GM04503 (cell line): ENCODE results near the gene LPGAT1.
"Not testable (repeated sequence)": the region's sequence is repeated elsewhere in the genome, so short reads cannot be mapped to it uniquely, and the experiment has no call there.

ENCODE experiments used
- DNase-seq: peaks from one replicate; pipeline ENCODE4 v3.0.0-alpha.2; 2012; ENCODE audit warnings: low read depth

The LPGAT1 gene

DNA sequence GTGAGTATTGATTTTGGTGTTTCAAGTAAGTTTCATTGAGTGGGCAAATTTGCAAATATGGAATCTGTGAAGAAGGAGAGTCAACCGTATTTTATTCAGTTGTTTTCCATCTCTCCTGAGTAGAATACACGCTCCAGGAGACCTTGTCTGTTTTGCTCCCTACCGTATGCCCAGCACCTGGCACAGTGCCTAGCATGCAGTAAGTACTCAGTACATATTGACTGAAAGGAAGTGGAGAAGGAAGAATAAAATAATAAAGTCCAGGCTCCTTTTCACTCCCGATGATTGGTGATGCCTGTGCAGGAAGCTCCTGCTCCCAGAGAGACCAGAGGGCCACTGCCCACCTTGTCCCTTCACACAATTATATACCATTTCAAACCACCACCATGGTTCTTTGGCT is 95.8 kb downstream of the LPGAT1 start:
- DNase-seq: no peak

- DNase-seq: no peak
These were observed 96.2 kb downstream of the LPGAT1 start for GRCh38 chr1:211734359-211734758.

- DNase-seq: no peak
These were observed 98.1 kb downstream of the LPGAT1 start for GRCh38 chr1:211732293-211732980.

GRCh38 chr1:211731456-211732292 is 98.9 kb downstream of the LPGAT1 start:
- DNase-seq: no peak

DNA sequence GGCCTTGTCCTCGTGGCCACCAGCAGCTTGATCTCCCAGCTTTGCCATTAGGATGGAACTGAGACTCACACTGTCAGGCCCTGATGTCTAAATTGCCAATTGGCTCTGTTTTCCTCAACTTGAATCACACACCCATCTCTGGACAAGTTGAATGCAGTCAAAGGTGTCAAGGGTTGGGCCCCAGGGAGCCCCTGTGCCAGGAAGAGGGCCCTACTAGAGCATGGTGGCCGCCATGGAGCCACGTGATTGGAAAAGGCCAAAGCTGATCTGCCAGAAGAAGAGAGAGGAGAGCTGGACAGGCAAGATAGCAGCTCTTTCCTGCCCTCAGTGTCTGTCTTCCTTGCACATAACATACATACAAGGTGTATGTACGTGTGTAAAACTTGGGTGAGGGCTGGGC is 100.2 kb downstream of the LPGAT1 start:
- DNase-seq: no peak

- no peak for DNase-seq
These were observed 101.3 kb downstream of the LPGAT1 start for GRCh38 chr1:211729238-211729637.

- no peak for DNase-seq
These were observed 104.0 kb downstream of the LPGAT1 start for GRCh38 chr1:211726467-211726995.

DNA sequence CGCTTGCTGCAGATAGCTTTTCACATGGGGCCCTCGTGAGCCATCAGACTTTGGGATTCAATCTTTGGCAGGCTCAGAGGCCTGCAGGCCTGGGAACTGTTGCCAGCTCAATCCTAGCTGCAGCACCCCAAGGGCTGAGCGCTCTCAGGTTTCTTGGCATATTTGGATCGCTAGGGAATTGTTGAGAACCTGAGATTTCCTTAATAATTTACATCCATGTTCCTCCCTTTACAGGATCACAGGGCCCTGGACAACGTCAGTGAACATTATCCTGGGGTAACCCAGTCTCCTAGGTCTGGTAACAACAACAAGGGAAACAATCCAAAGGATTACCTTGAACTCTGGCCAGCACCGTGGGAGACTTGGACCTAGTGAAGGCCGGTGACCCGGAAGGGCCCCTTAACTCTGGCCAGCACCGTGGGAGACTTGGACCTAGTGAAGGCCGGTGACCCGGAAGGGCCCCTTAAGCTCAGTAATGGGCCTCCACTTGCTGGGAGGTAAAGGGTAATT is 105.8 kb downstream of the LPGAT1 start:
- DNase-seq: no peak

DNA sequence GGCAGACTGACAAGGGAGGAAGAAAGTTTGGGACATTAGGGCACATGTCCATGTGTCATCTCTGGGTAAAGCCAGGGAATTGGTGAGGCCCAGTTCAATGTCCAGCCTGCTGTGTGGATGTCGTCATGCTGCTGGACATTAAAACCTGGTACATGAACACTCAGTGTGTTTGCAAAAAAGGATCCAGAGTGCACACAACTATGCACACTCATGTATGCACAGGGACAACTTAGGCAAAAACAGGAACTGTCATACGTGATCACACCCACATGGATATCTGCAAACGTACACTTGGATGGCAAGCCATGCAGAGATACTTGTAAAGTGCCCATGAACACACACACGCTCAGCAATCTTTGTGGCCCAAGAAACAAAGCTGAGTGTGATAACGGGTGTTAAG is 107.3 kb downstream of the LPGAT1 start:
- no peak for DNase-seq

GRCh38 chr1:211722277-211723175 is 108.0 kb downstream of the LPGAT1 start:
- DNase-seq: no peak

- DNase-seq: not testable (repeated sequence)
These were observed 114.0 kb downstream of the LPGAT1 start for GRCh38 chr1:211716555-211716954.

GRCh38 chr1:211715971-211716370 is 114.6 kb downstream of the LPGAT1 start:
- no peak for DNase-seq

- DNase-seq: no peak
These were observed 116.4 kb downstream of the LPGAT1 start for GRCh38 chr1:211714154-211714553.

- DNase-seq: no peak
These were observed 117.3 kb downstream of the LPGAT1 start for GRCh38 chr1:211713231-211713630.

DNA sequence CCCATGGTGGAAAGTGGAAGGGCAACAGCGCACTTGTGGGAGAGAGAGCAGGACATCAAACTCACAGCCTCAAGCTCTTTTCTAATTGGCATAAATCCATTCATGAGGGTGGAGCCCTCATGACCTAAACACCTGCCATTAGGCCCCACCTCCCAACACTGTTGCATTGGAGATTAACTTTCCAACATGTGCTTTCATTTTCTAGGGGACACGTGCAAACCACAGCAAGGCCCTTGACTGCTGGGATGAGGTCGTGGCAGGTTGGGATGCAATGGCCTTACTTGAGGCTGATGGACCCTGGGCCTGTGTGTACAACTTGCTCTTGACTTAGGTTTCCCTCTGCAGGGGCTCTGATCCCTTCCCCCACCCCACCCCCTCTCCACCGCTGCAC is 119.3 kb downstream of the LPGAT1 start:
- DNase-seq: no peak

DNA sequence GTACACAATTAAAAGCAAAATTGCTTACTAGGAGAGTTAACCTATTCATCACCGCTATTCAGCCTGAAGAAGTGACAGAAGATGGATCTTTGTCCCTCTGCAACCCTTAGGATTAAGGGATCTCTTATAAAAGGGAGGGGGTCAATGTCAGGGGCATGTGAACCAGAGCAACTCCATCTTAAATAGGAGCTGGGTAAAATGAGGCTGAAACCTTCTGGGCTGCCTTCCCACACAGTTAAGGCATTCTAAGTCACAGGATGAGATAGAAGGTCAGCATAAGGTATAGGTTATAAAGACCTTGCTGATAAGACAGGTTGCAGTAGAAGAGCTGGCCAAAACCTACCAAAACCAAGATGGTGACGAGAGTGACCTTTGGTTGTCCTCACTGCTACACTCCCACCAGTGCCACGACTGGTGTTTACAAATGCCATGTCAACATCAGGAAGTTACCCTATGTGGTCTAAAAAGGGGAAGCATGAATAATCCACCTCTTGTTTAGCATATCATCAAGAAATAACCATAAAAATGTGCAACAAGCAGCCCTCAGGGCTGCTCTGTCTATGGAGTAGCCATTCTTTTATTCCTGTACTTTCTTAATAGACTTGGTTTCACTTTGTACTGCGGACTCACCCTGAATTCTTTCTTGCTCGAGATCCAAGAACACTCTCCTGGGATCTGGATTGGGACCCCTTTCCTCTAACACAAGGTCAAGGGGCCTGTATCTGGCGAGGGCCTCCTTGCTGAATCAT is 119.8 kb downstream of the LPGAT1 start:
- DNase-seq: no peak

DNA sequence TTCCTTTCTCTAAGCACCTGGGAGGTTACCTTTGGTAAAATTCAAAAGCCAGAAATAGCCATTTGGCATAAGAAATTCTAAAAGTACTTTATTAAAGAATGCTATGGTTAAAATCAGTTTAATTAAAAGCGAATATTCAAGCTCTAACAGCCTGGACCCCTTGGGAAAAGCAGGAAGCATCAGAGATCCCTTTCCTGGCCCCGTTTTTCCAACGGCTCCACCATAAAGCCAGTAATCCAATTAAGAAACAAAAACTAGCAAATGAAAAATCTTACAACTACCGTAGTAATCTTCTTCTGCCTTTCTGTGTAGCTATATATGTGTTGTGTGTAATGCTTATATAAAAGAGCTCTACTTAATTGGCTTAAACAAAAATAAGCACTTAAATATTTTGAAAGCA is 121.6 kb downstream of the LPGAT1 start:
- DNase-seq: no peak

DNA sequence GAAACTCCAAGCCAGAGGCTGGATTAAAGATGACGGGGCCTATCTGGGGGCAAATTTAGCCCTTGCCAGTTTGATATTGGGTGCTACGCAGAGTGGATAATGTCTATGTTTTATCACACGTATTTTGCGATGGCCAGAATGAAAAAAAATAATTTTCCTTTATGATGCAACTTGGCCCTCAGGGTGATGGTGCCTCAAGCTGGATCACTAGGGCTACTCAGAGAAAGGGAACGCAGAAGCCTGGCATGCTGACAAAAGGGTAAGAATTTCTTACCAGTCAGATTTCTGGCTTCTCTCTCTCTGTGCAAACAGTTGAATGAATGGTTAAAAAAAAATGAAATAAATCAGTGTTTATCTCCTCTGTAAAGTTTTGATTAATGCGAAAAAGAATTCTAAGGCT is 122.6 kb downstream of the LPGAT1 start:
- no peak for DNase-seq

GRCh38 chr1:211705467-211706091 is 125.0 kb downstream of the LPGAT1 start:
- DNase-seq: no peak

- no peak for DNase-seq
These were observed 126.0 kb downstream of the LPGAT1 start for GRCh38 chr1:211704543-211704942.
